ENCODE measurements around the gene IGFBP5. TPM values are rescaled to one million over a fixed set of nuclear protein-coding genes. Genes with fewer than 3 reads are reported as not detected.

Gene IGFBP5
- total RNA-seq, 4 donors from 2014 or later: 146 to 263 (median 190) TPM

GRCh38 chr2:216632346-216632951, 62.9 kb downstream of the IGFBP5 start:
- in situ Hi-C loops (cut with MboI; ENCODE audit: low pct_ligation_motif_present in 1 of 4, low pct_unique_long_range_greater_than_20kb in 1 of 4, low sequenced_read_pairs in 3 of 4): no loop called here
- Histone ChIP-seq H3K4me1 (peaks cover 0 to 39% (median 30%) of the 10 kb centered on the region in 4 donors), H3K36me3 (no peaks in the 10 kb centered on the region), H3K27ac (no peak overlapping the region), H3K27me3 (peaks cover 51% of the 10 kb centered on the region), H3K4me3 (no peak overlapping the region), H3K9me3 (no peaks in the 10 kb centered on the region)
- TF ChIP-seq, protein P1, sequence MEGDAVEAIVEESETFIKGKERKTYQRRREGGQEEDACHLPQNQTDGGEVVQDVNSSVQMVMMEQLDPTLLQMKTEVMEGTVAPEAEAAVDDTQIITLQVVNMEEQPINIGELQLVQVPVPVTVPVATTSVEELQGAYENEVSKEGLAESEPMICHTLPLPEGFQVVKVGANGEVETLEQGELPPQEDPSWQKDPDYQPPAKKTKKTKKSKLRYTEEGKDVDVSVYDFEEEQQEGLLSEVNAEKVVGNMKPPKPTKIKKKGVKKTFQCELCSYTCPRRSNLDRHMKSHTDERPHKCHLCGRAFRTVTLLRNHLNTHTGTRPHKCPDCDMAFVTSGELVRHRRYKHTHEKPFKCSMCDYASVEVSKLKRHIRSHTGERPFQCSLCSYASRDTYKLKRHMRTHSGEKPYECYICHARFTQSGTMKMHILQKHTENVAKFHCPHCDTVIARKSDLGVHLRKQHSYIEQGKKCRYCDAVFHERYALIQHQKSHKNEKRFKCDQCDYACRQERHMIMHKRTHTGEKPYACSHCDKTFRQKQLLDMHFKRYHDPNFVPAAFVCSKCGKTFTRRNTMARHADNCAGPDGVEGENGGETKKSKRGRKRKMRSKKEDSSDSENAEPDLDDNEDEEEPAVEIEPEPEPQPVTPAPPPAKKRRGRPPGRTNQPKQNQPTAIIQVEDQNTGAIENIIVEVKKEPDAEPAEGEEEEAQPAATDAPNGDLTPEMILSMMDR (IDR thresholded peaks at IDR 0.05): no peak
- DNase-seq: no peak
- intact Hi-C loops (cut with DNase I; ENCODE audit: low total_unique reads): no loop called here
- 46 to 55% methylated on average over 2 to 13 of the region's 13 CpGs for WGBS, 2 donors (ENCODE audit: low coverage in 1 of 2)

DNA sequence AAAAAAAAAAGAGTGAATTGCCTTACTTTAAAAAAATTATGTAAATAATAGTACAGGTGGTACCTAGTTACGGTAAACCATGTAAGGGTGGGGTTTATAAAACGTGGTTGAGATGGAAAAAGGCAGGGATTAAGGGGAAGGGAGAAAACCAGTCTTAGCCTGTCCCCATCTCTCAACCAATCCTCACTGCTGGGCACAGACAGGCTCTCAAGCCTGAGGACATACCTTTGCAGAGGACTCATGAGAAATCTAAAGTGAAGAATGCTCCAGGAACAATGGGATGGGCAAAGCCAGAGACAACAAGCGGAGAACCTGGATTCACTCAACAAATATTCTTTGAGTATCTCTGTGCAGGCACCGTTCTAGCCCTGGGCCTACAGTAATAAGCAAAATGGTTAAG, 65.6 kb downstream of the IGFBP5 start:
- TF ChIP-seq, protein P1 (IDR thresholded peaks at IDR 0.05): no peak
- TF ChIP-seq EP300 (IDR thresholded peaks at IDR 0.05; ENCODE audit: low read depth): no peak
- no peak for TF ChIP-seq POLR2AphosphoS5 (IDR thresholded peaks at IDR 0.05)
- no peak for TF ChIP-seq POLR2A (IDR thresholded peaks at IDR 0.05)
- Histone ChIP-seq H3K27ac (no peak overlapping the region), H3K36me3 (no peaks in the 10 kb centered on the region), H3K4me1 (peaks cover 0 to 15% (median 7%) of the 10 kb centered on the region in 4 donors), H3K9me3 (no peaks in the 10 kb centered on the region), H3K27me3 (peaks cover 27% of the 10 kb centered on the region), H3K4me3 (no peak overlapping the region)
- 61 to 74% methylated on average over 4 of the region's 4 CpGs for WGBS, 2 donors (ENCODE audit: low coverage in 1 of 2)
- intact Hi-C loops (cut with DNase I; ENCODE audit: low total_unique reads): no loop called here
- in situ Hi-C loops (cut with MboI; ENCODE audit: low pct_ligation_motif_present in 1 of 4, low pct_unique_long_range_greater_than_20kb in 1 of 4, low sequenced_read_pairs in 3 of 4): no loop called here
- DNase-seq: no peak

DNA sequence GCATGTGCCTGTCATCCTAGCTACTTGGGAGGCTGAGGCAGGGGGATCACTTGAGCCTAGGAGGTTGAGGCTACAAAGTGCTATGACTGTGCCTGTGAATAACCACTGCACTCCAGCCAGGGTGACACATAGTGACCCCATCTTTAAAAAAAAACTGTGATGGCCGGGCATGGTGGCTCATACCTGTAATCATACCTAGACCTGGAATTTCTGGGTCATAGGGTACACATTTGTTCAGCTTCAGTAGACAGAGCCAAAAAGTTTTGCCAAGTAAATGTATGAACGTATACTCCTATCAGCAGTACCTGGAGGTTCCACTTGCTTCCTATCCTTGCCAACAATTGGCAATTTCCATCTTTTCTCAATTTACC, 68.5 kb downstream of the IGFBP5 start:
- Histone ChIP-seq H3K4me1 (peaks cover 0 to under 1% (median 0%) of the 10 kb centered on the region in 4 donors), H3K36me3 (no peaks in the 10 kb centered on the region), H3K9me3 (no peaks in the 10 kb centered on the region), H3K4me3 (no peak overlapping the region), H3K27me3 (peaks cover 2% of the 10 kb centered on the region), H3K27ac (no peak overlapping the region)
- 74 to 75% methylated on average over 1 to 2 of the region's 2 CpGs for WGBS, 2 donors (ENCODE audit: low coverage in 1 of 2)
- intact Hi-C loops (cut with DNase I; ENCODE audit: low total_unique reads) (no loop called here), in situ Hi-C loops (cut with MboI; ENCODE audit: low pct_ligation_motif_present in 1 of 4, low pct_unique_long_range_greater_than_20kb in 1 of 4, low sequenced_read_pairs in 3 of 4) (no loop called here)
- TF ChIP-seq POLR2A (IDR thresholded peaks at IDR 0.05) (no peak), EP300 (IDR thresholded peaks at IDR 0.05; ENCODE audit: low read depth) (no peak), POLR2AphosphoS5 (IDR thresholded peaks at IDR 0.05) (no peak)
- TF ChIP-seq, protein P1 (IDR thresholded peaks at IDR 0.05): no peak
- DNase-seq: no peak

DNA sequence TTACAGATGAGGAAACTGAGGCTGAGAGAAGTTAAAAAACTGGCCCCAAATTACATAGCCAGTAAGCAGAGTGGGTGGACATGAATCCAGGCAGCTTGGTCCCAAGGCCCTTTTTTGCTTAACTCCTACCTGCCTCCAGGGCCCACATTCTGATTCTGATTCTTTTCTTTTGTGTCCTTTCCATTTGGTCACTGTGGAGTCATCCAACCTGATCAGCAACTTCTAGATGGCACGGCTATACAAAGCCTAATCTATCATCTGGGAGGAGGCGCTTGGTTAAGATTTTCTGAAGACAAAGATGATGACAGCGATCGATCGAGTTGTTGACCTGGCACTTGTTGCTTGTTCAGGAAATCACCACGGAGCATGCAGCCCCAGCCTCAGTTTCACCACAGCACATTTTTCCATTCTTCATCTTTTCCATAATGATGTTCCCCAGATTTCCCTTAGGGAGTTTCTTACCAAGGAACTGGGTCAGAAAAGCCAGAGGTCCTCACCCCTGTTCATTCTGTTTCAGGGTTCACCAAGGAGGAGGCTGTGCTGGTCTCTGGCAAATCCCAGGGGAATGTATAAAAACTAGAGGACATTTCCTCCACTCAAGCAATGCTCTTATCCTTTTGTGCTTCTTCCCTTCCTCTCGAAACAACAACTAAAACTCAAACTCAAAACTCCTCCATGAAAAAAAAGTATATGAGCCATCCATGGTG, 69.0 kb downstream of the IGFBP5 start:
- intact Hi-C loops (cut with DNase I; ENCODE audit: low total_unique reads) (no loop called here), in situ Hi-C loops (cut with MboI; ENCODE audit: low pct_ligation_motif_present in 1 of 4, low pct_unique_long_range_greater_than_20kb in 1 of 4, low sequenced_read_pairs in 3 of 4) (no loop called here)
- H3K36me3 ChIP-seq: no peaks in the 10 kb centered on the region
- peaks cover 0 to 6% (median under 1%) of the 10 kb centered on the region in 4 donors for H3K4me1 ChIP-seq
- no peaks in the 10 kb centered on the region for H3K9me3 ChIP-seq
- TF ChIP-seq EP300 (IDR thresholded peaks at IDR 0.05; ENCODE audit: low read depth): no peak
- TF ChIP-seq POLR2AphosphoS5 (IDR thresholded peaks at IDR 0.05): no peak
- TF ChIP-seq, protein P1 (IDR thresholded peaks at IDR 0.05): no peak
- no peak for TF ChIP-seq POLR2A (IDR thresholded peaks at IDR 0.05)
- 80 to 100% methylated on average over 4 to 7 of the region's 7 CpGs for WGBS, 2 donors (ENCODE audit: low coverage in 1 of 2)
- no peak overlapping the region for H3K4me3 ChIP-seq
- DNase-seq: no peak
- no peaks in the 10 kb centered on the region for H3K27me3 ChIP-seq
- H3K27ac ChIP-seq: no peak overlapping the region

All from transverse colon (tissue), 4 donors.